PFSK-1 (cell line): ENCODE results near the gene C1RL.

ENCODE experiments used
- POLR2AphosphoS5 ChIP-seq: IDR thresholded peaks from 2 replicates; pipeline ENCODE4 v1.6.1; 2012; ENCODE audit warnings: low read depth, mild to moderate bottlenecking, control low read depth, low read length, moderate library complexity
- SIN3A ChIP-seq: IDR thresholded peaks from 2 replicates; pipeline ENCODE4 v1.6.1; 2012; ENCODE audit warnings: mild to moderate bottlenecking, low read length, moderate library complexity, borderline replicate concordance; ENCODE audit not compliant: insufficient read depth
- TF ChIP-seq, protein P1 (sequence below), 2 experiments: IDR thresholded peaks; 2 replicates each; pipeline versions ENCODE4 v1.6.1 to v1.8.0; 2011 to 2012; ENCODE audit warnings: low read depth in 2 of 2, low read length in 2 of 2, control low read depth in 1 of 2, inconsistent platforms in 1 of 2, mild to moderate bottlenecking in 1 of 2, moderate library complexity in 1 of 2; ENCODE audit not compliant: insufficient read depth in 1 of 2

DNA sequence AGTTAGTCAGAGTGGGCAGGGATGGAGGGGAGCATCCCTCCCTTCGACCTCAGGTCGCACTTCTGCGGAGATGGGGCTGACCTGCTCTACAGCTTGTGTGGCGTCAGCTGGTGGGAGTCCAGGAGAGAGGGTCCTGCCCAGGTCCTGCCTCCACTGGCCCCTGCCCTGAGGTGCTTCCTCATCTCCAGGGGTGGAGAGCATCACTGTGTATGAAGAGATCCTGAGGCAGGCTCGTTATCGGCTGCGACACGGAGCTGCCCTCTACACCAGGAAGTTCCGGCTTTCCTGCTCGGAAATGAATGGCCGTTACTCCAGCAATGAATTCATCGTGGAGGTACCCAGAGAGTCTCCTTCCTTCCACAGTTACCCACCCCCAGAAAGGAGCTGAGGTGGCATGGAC, 41.3 kb upstream of the C1RL start:
- no peak for TF ChIP-seq POLR2AphosphoS5
- TF ChIP-seq, protein P1, sequence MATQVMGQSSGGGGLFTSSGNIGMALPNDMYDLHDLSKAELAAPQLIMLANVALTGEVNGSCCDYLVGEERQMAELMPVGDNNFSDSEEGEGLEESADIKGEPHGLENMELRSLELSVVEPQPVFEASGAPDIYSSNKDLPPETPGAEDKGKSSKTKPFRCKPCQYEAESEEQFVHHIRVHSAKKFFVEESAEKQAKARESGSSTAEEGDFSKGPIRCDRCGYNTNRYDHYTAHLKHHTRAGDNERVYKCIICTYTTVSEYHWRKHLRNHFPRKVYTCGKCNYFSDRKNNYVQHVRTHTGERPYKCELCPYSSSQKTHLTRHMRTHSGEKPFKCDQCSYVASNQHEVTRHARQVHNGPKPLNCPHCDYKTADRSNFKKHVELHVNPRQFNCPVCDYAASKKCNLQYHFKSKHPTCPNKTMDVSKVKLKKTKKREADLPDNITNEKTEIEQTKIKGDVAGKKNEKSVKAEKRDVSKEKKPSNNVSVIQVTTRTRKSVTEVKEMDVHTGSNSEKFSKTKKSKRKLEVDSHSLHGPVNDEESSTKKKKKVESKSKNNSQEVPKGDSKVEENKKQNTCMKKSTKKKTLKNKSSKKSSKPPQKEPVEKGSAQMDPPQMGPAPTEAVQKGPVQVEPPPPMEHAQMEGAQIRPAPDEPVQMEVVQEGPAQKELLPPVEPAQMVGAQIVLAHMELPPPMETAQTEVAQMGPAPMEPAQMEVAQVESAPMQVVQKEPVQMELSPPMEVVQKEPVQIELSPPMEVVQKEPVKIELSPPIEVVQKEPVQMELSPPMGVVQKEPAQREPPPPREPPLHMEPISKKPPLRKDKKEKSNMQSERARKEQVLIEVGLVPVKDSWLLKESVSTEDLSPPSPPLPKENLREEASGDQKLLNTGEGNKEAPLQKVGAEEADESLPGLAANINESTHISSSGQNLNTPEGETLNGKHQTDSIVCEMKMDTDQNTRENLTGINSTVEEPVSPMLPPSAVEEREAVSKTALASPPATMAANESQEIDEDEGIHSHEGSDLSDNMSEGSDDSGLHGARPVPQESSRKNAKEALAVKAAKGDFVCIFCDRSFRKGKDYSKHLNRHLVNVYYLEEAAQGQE (IDR thresholded peaks at IDR 0.05; ENCODE audit: insufficient read depth in 1 of 2, low read depth in 2 of 2, low read length in 2 of 2) = no peak
- TF ChIP-seq SIN3A = no peak
